IPS DF 19.7 (cell line): ENCODE results near the gene STK25.
"Not testable (repeated sequence)": the region's sequence is repeated elsewhere in the genome, so short reads cannot be mapped to it uniquely, and the experiment has no call there.

Experiments used
- DNase-seq: peaks from one replicate; pipeline ENCODE4 v3.0.0-alpha.2; 2013; ENCODE audit warnings: low read depth, low spot score

STK25 gene

DNA sequence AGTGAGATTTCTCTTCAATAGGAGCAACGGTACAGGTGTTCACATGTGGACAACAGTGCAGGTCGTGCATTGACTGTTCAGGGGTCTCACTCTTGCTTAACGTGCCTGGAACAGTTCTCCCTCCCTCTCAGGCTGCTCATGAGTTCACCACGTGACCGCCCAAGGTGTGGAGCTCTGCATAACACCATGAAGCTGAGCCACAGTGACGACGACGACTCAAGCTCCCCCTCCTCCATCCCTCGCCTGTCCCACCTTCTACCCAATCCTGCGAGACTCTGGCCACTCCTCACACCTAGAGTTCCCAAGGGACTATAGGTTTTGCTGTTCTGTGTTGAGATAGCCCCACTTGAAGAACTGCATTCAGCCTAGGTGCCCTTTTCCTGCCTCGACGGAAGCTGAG is 42.8 kb downstream of the STK25 start:
- DNase-seq, result no peak

- no peak for DNase-seq
Measured at GRCh38 chr2:241463276-241464135, 44.9 kb downstream of the STK25 start.

GRCh38 chr2:241461693-241462677 is 46.4 kb downstream of the STK25 start:
- no peak for DNase-seq

GRCh38 chr2:241460631-241461030 is 47.8 kb downstream of the STK25 start:
- no peak for DNase-seq

- no peak for DNase-seq
Measured at GRCh38 chr2:241459520-241459919, 48.9 kb downstream of the STK25 start.

GRCh38 chr2:241458687-241459086 is 49.7 kb downstream of the STK25 start:
- DNase-seq, result no peak

DNA sequence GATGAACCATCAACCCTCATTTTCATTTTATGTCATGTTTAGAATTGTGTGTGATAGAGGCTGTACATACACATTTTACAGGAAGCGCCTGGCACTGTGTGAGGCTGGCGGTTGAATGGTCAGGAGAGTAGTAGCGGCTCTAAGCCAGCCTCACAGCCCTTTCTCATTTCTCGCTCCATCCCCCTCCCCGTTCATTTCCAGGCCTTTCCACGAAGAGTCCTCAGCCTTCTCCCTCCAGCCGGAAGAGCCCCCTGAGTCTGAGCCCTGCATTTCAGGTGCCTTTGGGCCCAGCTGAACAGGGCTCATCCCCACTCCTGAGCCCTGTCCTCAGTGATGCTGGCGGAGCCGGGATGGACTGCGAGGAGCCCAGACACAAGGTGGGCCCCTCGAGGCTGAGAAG is 51.8 kb downstream of the STK25 start:
- no peak for DNase-seq

GRCh38 chr2:241454837-241455485 is 53.4 kb downstream of the STK25 start:
- no peak for DNase-seq

- not testable (repeated sequence) for DNase-seq
Measured at GRCh38 chr2:241453919-241454318, 54.5 kb downstream of the STK25 start.

GRCh38 chr2:241451840-241452506 is 56.4 kb downstream of the STK25 start:
- no peak for DNase-seq

- not testable (repeated sequence) for DNase-seq
Measured at GRCh38 chr2:241450092-241450491, 58.3 kb downstream of the STK25 start.

GRCh38 chr2:241445426-241445825 is 63.0 kb downstream of the STK25 start:
- no peak for DNase-seq

DNA sequence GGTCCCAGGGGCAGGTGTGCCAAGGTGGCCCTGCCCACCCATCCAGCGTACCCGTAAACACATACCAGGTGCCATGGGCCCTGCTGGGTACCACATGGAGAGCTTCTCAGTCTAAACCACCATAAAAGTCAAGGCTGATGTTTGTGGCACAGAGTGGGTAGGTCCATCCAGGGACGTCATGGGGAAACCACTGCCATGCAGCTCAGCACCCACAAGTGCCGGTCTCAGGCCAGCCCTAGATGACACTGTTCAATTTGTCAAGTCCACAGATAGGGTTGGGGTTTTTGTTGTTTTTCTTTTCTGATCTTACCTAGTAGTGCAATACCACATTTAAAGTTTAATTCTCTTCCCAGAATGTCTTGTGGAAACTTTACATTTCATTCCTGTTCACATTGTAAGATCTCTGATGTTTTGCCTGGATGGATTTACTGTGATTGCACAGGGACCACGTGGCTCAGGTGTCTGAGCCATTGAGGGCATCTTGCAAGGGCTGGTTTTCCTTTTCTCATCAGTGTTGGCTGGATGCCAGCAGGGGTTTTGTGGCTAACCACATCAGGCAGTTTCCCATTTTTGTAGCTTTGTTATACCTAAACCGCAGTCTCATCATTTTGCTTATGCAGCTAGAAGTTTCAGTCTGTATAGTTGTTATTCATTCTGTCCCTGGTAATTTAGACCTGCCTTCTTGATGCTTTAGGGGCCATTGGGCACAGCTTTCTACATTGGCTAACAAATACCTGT is 64.7 kb downstream of the STK25 start:
- no peak for DNase-seq
